NCI-H1092 (cell line): ENCODE data around the gene WASL.

Experiments
- DNase-seq: peaks from one replicate; lab custom pipeline; 2025; lab: John Stamatoyannopoulos, UW

WASL gene

DNA sequence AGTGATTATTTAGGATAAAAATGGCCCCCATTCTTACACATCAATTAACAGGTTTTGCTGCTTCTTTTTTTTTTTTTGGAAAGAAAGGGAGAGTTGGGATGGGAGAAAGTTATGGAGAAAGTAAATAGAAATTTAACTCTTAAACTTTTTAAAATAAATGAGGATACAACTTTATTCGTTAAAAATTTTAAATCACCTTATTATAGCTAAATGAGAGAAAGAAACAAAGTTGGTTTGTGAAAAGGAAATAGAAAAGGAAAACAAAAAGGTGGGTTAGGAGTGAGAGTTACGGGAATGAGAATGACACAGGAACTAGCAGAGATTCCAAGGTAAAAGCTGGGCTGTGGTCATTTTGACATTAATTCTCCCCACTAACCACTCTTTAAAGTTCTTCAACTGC lies 58.3 kb downstream of the WASL start:
- DNase-seq, result no peak

DNA sequence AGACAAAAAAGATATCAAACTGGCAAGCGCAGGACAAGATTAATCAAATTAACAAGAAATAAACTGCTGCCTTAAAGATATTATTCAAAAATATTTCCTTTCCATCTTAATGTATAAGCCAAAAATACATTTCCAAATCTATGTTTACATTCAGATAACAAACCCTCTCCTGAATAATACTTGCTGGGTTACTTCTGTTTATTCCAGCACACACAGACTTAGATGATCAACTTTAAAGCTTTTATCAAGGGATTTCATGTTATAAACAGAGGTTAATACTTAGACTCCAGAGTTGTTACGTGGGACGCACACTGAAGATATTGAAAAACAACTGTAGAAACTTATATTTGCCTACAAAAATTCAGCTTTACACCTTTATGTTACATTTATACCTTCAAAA lies 59.6 kb downstream of the WASL start:
- no peak for DNase-seq

DNA sequence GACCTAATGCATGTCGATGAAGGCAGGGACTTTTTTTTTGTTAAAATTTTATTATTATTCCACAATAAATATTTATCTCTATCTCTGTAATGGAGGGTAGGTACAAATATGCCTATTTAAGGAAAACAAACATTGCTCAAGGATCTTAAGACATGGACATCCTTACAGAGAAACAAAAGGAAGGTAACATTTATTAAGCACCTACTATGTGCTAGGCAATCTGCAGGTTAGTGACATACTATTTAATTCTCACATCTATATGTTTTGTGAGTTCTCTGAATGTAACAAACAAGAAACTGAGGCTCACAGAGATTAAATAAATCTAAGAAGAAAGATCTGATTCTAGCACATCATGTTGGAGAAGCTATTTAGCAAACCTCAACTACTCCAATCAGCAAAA lies 61.1 kb downstream of the WASL start:
- no peak for DNase-seq

DNA sequence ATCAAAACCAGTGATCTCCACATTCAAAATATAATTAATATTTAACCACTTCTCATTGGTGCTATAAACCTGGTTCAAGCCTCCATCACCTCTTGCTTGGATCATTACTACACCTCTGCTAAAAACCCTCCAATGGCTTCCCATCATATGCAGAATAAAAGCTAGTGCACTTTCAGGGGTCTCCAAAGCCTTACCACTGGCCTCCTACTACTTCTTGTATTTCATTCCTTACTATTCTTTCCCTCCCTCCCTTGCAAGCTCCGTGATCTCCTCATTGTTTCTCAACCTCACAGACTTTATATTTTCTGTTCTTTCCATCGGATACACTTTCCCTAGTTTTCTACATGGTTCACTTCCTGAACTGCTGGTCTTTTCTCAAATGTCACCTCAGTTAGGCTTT lies 61.6 kb downstream of the WASL start:
- DNase-seq, result no peak

DNA sequence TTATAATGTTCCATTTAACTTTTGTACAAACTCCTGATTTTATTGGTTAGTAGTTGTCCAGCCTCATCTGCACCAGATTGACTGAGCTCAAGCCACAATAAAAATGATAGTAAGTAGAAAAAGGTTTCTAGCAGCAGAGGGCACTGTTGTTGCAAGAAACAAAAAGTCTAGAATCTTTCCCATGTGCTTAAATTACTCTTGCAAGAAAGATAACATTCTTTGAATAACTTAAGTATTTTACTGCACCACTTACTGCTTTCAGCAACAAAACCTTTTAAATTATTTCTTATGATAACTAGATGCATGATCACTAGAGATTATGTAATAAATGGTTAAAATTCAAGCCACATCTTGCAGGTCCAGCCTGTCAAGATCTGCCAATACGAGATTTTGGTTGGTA lies 66.1 kb downstream of the WASL start:
- DNase-seq, result peak; percentile 7

DNA sequence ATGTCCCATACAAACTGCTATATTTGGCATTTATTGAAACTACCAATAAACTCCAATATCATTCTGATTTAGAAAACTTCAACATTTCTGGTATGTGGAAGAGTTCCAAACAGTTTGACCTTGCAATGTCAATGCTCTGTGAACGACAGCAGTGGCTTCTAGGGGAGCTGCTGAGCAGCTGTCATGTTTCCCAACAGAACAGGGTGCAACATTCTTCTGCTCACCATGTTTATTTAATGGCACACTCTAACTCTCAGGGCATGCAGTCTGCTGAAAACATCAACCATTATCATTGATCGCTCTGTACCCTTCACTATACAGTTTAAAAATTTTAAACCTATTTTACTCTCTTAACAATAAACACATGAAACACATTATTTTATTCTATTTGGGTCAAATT lies 67.2 kb downstream of the WASL start:
- no peak for DNase-seq

DNA sequence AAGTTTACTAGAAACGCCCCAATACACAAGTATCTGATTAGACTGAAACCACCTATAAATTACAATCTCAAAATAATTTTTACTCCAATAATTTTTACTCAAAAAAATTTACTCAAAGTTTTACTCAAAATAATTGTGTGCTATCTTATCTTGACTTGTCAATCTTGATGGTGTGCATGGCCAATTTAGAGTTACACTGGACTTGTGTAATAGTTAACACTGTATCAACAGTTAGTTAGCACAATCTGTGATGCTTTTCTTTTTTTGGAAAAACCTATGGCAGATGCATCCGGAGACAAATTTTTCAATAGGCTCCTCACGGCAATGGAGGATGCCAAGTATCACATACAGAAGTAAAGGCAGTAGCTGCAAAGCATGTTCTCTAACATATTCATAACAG lies 68.2 kb downstream of the WASL start:
- DNase-seq, result no peak

DNA sequence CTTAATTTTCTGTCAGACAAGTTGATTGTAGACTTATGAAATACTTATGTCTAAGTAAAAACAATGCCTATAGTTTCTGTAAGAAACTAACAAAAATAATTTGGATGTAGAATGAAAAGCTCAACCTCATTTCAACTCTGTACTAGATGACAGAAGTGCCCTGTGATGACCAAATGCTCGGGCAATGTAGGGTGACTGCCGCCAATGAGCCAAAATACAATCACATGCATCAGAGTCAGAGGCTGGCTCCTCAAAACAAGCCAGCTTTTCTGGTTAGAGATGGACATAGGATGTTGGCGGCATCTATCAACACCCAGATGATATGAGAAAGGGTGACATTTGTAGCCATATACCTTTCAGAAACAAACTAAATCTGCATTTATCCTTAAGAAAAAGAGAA lies 69.2 kb downstream of the WASL start:
- no peak for DNase-seq

DNA sequence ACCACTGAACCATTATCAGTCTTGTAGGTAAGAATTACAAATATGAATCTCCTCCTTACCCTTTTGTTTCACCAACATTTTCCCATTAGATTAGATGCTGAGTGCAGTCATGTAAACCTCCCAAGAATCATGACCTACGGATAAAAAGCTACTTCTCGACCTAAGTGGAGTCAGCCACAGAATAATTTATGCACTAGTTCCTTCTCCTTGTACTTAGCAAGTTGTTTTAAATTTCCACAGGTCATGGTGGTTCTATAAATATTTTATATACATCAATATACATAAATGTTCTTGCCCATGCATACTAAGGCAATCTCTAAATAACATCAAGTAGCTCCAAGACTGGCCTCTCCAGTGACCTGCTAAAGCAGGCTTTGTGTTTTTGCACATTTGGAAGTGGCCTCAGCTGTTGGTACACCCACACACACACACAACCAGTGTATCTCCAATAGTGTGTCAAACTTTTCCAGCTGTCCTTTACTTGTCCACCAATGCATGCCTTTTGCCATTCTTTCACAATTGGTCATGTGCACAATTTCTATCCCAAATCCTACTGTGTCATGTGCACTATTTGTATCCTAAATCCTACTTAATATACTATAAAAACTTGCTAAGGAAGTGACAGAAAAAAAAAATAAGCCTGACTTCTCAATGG lies 71.6 kb downstream of the WASL start:
- no peak for DNase-seq

DNA sequence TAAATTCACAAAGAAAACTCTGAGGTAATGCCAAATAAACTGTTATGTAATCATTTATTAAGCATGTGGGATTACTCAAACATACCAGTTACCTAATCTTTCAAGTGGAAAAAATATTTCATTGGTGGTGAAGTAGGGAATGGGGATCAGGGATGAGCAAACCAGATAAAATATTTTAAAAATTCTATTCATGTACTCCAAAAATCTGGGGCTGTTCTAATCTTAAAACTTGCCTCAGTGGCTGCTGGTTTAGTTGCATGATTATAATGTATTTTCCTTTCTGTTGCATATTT lies 73.7 kb downstream of the WASL start:
- no peak for DNase-seq

DNA sequence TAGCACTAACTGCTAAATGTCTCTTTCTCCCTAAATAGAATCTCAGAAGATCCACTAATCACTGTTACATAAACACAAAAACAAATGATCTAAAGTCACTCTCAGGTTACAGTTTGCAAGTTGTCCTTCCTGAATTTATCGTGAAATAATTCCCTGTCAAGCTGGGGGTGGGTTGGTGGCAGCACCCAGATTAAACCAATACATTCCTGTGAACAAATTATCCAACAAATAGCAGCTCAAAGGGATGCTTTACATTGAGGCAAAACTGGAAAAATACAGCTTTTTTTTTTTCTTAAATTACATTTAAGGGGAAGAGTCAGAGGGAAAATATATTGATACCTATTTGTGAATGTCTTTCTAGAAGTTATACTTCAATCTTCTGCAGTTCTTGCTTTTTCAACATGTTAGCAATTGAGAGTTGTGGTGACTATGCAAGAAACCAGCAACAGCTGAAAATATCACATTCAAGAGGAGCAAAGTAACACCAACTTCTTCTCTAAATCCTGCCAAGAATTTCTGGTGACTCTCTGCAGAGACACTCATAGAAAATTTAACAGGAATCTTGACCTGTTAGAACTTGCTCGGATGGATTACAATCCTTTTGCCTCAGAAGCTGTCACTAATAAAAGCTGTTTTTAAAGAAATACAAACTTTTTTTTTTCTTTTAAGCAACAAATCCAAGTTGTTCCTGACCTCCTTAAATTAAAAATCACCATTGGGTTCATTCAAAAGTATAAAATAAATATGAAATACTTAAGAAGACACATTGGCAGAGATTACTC lies 74.2 kb downstream of the WASL start:
- DNase-seq, result no peak

DNA sequence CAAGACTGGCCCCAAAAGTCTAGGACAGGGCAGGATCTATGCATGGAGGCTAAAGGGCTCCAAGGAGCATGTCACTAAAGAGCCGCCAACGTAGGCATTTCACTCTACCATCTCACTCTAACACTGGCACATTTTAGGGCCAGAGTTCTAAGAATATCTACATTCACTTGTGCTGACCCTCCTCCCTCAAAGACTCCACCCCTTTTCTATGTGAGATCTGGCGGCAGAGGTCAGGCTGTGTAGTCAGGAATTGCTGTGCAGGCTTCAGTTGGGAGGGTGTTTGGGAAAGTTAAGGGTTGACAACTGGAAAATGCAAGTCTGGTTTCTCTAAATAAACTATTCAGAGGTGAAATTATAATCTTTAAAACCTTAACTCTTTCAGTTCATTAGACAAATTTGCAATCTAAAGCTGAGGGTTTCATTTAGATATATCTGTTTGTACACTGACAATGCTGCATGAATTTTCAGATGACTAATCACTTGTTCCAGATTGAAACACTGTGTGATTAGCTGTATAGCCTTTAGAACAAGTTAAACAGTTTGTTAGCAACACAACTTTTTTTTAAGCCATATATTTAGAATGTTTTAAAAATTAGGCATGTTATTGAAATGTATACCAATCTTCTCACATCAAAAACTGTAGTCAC lies 74.9 kb downstream of the WASL start:
- DNase-seq, result no peak

DNA sequence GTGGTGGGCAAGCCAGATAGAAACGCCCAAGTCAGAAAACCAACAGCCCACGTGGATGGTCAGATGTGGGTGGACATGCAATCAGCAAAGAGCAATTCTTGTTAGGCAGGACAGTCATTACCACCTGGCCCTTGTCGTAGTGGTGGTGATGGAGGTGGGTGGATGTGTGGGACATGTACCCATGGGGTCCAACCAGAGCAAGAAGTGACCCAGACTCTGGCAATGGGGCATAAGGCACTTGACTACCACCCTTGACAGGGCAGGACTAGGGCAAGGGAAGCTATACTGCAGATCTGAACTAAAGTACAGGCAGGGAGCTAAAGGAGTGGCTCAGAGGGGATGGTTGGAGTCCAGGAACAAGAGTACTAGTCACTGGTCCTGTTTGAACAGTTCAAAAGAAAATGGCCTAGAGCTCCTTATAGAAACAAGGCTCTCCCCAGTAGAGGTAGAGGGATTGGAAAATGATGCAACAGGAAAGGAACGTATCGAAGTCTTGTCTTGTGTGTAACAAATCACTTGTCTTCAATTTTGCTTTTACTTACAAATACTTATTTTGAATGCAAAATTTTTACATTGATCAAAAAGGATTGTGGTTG lies 75.6 kb downstream of the WASL start:
- no peak for DNase-seq

DNA sequence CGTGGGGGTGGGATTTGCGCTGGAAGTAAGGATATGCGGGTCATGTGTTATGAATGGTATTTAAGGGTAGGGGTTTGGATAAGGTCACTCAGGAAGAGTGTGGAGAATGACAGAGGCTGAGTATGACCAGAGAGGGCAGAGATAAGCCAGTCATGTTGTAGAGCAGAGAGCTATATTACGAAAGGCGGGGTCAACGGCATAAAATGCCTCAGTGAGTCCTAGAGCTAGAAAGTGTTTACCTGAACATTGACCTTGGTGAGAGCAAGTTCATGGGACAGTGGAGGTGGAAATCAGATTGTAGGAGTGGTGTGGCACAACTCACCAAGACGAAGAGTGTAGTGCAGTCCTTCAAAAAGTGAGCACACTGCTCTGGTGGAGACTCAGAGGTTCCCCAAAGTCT lies 79.3 kb downstream of the WASL start:
- DNase-seq, result no peak

DNA sequence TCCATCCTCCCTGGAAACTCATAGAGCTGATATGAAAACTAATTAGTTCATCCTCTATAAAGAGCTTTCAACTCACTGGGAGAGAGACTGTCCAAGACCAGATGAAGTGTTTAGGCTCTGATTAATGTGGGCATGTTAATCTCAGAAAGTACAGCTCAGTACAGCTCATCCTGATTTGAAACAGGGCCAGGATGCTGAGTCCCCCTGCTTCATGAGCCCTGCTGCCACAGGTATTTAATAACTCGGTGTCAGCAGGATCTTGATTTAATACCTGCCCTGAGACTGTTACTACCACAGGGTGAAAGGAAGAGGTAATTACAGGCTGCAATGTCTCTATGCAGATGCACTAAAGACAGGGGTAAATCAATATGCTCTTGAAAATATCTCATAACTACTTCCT lies 82.3 kb downstream of the WASL start:
- DNase-seq, result no peak

DNA sequence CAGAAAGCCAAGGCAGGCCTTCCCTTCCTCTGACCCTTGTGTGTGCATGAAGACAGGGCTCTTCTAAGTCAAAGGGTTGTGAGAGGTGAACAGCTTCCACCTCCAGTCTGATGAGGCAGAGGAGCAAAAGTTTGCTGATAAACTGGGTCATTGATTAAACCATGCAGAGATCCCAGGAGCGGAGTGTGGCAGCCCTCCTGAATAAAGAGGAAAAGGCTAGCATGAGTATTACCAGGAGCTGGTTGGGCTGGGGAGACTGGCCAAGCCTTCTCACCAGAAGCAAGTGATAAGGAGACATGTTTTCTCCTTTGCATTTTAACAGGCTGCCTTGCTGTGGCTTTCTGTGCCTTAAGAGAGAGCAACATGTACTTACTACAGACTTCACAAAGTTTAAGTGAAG lies 82.9 kb downstream of the WASL start:
- DNase-seq, result no peak

DNA sequence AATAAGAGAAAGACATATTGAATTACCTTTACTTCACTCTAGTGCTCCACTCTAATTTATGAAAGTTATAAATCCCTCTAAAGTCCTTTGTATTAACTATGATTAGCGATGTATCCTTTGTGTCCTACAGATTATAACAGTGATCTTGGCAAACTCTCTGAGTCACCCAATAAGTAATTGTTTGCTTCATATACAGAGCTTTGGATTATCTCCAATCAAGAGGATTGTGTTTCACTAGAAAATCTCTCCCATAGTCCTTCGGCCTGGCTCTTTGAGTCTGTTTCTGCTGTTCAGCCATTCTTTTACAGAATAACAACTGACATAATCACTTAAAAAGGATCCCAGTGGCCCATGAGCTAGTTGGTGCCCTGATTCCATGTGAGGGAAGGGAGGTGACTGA lies 83.6 kb downstream of the WASL start:
- DNase-seq, result peak; percentile 6

DNA sequence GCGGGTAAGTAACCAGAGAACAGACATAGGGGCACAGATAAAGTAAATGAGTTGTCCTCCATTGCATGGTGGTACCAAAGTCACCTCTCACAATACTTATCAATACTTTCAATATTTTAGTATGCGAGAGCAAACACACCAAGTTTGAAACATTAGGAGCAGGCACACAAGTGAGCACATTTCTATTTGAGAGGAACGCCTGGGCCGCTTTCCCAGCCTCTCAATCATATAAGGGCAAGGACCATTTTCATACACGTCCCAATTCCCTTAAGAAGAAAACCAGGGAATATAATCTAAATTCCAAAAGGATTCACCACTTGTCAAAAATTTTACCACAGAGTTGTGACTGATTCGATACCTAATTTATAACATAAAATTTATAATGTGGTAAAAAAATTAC lies 85.6 kb downstream of the WASL start:
- DNase-seq, result no peak

DNA sequence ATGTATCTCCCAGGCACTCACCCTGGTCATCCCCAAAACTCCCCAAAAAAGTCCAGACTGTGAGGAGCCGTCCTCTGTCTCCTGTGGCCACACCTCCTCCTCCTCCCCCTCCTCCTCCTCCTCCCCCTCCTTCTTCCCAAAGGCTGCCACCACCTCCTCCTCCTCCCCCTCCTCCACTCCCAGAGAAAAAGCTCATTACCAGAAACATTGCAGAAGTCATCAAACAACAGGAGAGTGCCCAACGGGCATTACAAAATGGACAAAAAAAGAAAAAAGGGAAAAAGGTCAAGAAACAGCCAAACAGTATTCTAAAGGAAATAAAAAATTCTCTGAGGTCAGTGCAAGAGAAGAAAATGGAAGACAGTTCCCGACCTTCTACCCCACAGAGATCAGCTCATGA lies 86.0 kb downstream of the WASL start:
- DNase-seq, result no peak

DNA sequence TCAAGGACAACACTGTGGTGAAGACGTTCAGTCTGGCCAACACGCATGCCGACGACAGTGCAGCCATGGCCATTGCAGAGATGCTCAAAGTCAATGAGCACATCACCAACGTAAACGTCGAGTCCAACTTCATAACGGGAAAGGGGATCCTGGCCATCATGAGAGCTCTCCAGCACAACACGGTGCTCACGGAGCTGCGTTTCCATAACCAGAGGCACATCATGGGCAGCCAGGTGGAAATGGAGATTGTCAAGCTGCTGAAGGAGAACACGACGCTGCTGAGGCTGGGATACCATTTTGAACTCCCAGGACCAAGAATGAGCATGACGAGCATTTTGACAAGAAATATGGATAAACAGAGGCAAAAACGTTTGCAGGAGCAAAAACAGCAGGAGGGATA lies 86.5 kb downstream of the WASL start:
- no peak for DNase-seq

DNA sequence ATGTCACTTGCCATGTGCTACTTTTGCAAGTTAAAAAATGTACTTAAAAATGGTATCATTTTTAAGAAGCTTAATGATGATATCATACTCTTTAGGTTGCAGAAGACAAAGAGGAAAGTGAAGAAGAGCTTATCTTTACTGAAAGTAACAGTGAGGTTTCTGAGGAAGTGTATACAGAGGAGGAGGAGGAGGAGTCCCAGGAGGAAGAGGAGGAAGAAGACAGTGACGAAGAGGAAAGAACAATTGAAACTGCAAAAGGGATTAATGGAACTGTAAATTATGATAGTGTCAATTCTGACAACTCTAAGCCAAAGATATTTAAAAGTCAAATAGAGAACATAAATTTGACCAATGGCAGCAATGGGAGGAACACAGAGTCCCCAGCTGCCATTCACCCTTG lies 87.0 kb downstream of the WASL start:
- no peak for DNase-seq

DNA sequence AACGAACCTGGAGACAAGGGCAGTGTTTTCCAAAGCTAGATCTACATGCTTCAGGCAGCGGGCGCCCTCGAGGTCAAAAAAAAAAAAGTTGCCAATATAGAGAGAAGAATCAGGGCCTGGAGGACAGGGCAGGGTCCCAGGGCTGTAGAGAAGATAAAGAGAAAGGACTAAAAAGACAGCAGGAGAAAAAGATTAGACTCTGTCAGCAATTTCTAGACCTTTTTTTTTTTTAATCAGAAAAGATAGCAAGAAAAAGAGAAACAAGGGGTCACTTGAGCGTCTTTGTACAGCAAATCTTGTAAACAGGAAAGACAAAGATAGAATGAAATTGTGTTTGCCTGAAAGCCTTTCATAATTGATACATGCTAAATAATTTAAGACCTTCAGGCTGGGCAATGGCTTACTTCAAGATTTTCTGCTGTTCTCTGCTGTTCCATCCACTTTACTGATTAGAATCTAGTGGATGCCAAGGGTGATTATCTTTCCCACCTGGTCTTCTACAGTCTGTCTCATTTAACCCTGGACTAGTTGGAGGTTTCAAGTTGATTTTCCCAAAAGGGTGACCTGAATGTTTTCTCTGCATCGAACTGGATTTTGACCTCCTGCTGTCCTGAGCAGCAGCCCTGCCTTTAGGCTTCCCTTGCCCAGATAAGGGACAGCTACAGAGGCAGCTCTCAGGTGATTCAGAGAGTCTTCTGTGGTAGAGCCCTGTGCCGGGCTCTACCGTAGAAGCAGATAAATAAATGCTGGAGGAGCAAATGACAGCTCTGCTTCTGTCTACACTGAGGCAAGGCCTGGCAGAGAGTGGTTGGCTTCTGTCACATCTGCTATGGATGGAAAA lies 88.1 kb downstream of the WASL start:
- DNase-seq, result no peak
